Mucosa of stomach (tissue), 1 donor: ENCODE measurements around the gene KYAT1.

Experiments
- H3K27me3 ChIP-seq: one replicate; pipeline ENCODE4 v1.7.0; 2013; ENCODE audit warnings: mild to moderate bottlenecking, low read length; ENCODE audit not compliant: control insufficient read depth, insufficient read depth
- H3K36me3 ChIP-seq: one replicate; pipeline ENCODE4 v1.7.0; 2013; ENCODE audit warnings: low read length; ENCODE audit not compliant: control insufficient read depth, insufficient read depth
- H3K4me1 ChIP-seq: one replicate; pipeline ENCODE4 v1.7.0; 2013; ENCODE audit warnings: mild to moderate bottlenecking, low read length; ENCODE audit not compliant: control insufficient read depth, insufficient read depth
- H3K4me3 ChIP-seq: one replicate; pipeline ENCODE4 v1.7.0; 2013; ENCODE audit warnings: low read length
- H3K9ac ChIP-seq: one replicate; pipeline ENCODE4 v1.7.0; 2013; ENCODE audit warnings: mild to moderate bottlenecking, low read length, moderate library complexity
- H3K9me3 ChIP-seq: one replicate; pipeline ENCODE4 v1.7.0; 2013; ENCODE audit warnings: mild to moderate bottlenecking, low read length, moderate library complexity; ENCODE audit not compliant: control insufficient read depth
- donor health status: Pancreatic carcinoma.

The KYAT1 gene

DNA sequence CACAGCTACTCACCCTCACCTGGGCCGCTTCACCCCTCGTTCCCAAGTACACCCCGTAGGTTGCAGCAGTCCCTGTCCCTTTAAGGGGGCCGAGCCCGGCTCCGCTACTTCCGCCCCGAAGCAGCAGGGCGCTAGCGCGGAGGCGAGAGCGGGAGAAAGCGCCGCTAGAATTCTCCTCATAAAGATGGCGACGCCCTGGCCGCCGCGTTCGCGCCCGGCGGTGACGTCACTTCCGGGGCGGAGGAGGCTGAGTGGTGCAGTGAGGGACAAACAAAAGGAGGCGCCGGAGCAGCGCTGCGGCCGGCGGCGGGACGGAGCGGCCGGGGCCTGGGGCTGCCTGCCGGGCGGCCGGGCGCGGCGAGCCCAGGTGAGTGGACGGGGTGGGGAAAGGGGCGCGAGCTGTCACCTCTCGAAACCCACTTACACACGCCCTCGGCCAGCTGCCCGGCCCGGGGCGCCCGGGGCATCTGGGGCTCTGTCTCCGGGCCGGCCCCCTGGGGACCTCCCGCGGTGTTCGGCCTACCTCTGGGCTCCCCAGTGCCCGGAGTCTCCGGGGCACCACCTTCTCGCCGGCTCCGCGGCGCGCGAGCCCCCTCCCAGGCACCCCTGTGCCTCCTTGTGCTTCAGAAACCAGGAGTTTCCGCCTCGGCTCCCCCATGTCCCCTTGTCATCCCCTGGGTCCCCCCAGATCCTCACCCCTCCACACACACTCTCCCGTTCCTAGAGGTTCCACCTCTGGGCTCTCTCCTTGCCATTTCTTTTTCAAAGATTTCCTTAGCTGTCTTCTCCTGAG, at the start of gene KYAT1, which contains the start of gene LRRC8A:
KYAT1 (minus strand) TSS at position 67 of the 793 bp plus-strand sequence. CDS start 36,545 bp downstream, outside the sequence.
LRRC8A (plus strand) TSS at position 250 of the 793 bp plus-strand sequence. CDS start 25,032 bp downstream, outside the sequence.
- peaks cover 36% of the 10 kb centered on the region for H3K4me1 ChIP-seq
- no peaks in the 10 kb centered on the region for H3K9me3 ChIP-seq
- peak within 1 kb of the TSS; percentile 97 for H3K9ac ChIP-seq
- peak within 1 kb of the TSS; percentile 85 for H3K4me3 ChIP-seq
- H3K36me3 ChIP-seq, result peaks cover 5% of the 10 kb centered on the region
- H3K27me3 ChIP-seq, result no peaks in the 10 kb centered on the region

DNA sequence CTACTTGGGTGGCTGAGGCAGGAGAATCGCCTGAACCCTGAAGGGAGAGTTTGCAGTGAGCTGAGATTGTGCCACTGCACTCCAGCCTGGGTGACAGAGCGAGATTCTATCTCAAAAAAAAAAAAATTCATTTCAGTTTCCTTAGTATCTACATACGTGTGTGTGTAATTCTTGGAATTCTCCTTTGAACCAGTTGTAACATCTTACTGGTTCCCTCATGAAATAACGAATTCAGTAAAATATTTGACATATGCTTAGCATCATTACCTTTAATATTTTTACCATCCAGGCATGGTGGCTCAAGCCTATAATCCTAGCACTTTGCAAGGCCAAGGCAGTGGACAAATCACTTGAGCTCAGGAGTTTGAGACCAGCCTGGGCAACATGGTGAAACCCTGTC, 47.8 kb upstream of the KYAT1 start:
- Histone ChIP-seq H3K4me1 (peaks cover 7% of the 10 kb centered on the region), H3K9me3 (no peaks in the 10 kb centered on the region), H3K36me3 (no peaks in the 10 kb centered on the region), H3K4me3 (no peak overlapping the region), H3K9ac (no peak overlapping the region), H3K27me3 (no peaks in the 10 kb centered on the region)

DNA sequence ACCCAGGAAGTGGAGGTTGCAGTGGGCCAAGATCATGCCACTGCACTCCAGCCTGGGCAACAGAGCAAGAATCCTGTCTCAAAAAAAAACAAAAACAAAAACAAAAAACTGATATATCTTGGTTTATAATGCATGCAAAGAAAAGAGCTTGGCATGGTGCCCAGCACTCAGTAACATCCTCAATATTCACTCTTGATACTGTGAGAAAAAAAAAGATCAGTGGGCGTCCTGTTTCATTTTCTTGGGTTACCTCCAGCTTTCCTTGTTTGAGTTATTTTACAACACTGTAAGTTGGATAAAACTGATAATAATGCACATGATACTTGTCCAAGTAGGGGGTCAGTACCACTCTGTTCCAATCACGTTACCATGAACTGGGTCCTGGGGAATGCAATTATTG, 46.9 kb upstream of the KYAT1 start:
- Histone ChIP-seq H3K9me3 (no peaks in the 10 kb centered on the region), H3K4me1 (peaks cover 7% of the 10 kb centered on the region), H3K4me3 (no peak overlapping the region), H3K27me3 (no peaks in the 10 kb centered on the region), H3K9ac (no peak overlapping the region), H3K36me3 (no peaks in the 10 kb centered on the region)

DNA sequence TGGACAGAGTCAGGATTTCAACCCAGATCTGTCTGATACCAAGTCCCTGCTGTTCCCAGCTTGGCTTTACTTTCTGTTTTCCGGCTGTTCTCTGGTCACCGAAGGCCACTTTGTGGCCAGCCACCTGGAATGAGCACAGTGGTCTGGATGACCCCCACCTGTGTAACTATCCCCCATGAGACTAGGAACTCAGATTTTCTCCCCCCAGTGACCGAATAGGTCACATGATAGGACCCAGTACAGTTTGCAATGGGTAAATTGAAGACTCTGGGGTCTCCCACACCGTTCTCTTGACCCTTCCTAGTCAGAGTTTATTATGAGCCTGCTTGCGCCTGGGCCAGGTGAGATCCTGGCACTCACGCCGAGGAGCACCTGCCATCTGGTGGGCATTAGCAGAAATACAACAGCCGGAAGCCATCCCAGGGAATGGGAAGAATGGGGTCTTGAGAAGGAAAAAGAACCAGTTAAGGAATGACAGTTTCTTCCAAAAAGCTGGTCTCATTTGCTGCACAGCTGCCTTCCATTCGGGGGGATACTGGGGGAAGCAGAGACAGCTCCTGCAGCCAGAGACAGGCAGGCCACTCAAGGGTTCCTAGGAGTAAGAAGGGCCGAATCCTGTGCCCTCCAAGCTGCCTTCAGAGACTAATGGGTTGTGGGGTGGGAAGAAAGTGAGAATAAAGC, 46.1 kb upstream of the KYAT1 start:
- Histone ChIP-seq H3K9me3 (no peaks in the 10 kb centered on the region), H3K27me3 (no peaks in the 10 kb centered on the region), H3K9ac (no peak overlapping the region), H3K4me3 (no peak overlapping the region), H3K4me1 (peaks cover 7% of the 10 kb centered on the region), H3K36me3 (no peaks in the 10 kb centered on the region)

DNA sequence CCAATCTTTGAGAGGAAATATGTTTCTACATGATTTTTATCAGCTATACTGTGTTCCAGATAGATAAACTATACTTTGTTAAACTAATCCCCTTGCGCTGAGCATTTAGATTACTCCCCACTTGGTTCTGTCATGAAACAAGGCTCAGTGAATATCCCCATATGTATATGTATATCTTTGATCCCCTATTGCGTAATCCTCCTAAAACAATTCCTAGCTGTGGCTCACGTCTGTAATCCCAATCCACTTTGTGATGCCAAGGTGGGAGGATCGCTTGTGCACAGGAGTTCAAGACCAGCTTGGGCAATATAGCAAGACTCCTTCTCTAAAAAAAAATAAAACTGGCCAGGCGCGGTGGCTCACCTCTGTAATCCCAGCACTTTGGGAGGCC, 41.7 kb upstream of the KYAT1 start:
- Histone ChIP-seq H3K36me3 (no peaks in the 10 kb centered on the region), H3K9ac (no peak overlapping the region), H3K27me3 (no peaks in the 10 kb centered on the region), H3K4me1 (peaks cover 29% of the 10 kb centered on the region), H3K9me3 (no peaks in the 10 kb centered on the region), H3K4me3 (no peak overlapping the region)

DNA sequence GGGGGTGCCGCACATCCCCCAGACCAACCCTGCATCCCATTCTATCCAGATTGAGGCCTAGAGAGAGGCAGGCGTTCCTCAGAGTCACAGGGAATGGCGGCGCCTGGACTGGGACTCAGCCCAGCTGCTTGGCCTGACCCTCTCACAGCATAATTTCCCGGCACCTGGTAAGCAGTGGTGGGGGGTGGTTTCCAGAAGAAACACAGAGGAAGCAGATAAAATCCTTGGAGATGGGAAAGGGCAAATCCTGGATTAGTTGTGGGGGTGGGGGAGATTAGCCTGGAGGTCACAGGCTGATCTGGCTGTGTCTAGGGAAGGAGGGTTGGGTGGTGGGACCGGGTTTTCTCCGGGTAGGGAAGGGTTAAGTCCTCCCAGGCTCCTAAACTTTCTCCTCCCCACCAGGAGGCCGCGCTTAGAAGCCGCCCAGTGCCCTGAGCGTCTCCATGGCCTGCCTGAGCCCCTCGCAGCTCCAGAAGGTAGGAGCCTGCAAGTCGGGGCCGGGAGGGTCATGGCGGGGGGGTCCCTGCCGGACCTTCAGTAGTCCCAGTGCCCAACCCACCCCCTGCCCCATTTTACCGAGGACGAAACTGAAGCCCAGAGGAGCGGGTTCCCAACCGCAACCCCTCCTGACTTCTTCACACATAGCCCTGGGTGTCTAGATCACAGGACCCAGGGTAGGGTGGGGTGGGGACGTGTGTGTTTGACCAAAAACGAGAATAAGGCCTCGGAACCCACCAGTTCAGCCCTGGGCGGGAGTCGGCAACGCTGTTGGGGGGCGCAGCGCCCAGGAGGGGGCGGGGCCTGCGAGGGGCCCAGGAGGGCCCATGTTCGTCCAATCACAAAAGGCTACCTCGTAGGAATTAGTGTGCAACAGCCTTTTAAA, 40.4 kb upstream of the KYAT1 start:
- Histone ChIP-seq H3K4me3 (peak overlapping the region; percentile 14), H3K9me3 (no peaks in the 10 kb centered on the region), H3K9ac (peak overlapping the region; percentile 49), H3K4me1 (peaks cover 29% of the 10 kb centered on the region), H3K36me3 (no peaks in the 10 kb centered on the region), H3K27me3 (no peaks in the 10 kb centered on the region)

DNA sequence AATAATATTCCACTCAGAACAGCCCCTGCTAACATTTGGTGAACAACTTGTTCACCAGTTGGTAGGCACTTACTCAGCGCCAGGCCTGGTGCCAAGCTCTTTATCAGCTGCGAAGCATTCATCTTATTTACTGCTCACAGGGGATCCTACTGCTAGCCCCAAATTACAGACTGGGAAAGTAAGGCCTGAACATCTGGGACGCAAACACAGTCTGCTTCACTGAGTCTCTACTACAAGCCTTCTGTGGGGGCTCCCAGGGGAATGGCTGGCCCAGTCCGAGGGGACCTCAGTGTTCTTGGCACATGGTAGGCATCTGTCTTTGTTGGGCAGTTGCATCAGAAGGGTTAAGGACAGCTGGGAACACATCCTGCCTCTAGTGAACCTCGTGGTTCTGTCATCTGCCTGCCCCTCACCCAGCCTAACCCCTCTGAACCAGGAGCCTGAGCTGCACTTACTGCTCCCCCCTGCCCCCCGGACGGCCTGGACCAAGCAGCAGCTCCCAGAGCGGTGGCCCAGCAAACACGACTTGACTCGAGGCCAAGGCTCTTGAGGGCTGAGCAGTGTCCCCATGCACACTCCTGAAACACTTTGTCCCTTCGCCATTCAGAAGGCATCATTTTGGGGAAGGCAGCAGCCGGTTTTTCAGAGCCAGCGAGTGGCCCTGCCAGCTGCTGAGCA, 38.8 kb upstream of the KYAT1 start, which contains the start of gene PHYHD1:
PHYHD1 (plus strand) TSS at position 602 of the 678 bp plus-strand sequence. CDS start 1,342 bp downstream, outside the sequence.
- H3K27me3 ChIP-seq, result no peaks in the 10 kb centered on the region
- H3K9me3 ChIP-seq, result no peaks in the 10 kb centered on the region
- peak within 1 kb of the TSS; percentile 49 for H3K9ac ChIP-seq
- peaks cover 40% of the 10 kb centered on the region for H3K4me1 ChIP-seq
- H3K36me3 ChIP-seq, result no peaks in the 10 kb centered on the region
- peak within 1 kb of the TSS; percentile 14 for H3K4me3 ChIP-seq

DNA sequence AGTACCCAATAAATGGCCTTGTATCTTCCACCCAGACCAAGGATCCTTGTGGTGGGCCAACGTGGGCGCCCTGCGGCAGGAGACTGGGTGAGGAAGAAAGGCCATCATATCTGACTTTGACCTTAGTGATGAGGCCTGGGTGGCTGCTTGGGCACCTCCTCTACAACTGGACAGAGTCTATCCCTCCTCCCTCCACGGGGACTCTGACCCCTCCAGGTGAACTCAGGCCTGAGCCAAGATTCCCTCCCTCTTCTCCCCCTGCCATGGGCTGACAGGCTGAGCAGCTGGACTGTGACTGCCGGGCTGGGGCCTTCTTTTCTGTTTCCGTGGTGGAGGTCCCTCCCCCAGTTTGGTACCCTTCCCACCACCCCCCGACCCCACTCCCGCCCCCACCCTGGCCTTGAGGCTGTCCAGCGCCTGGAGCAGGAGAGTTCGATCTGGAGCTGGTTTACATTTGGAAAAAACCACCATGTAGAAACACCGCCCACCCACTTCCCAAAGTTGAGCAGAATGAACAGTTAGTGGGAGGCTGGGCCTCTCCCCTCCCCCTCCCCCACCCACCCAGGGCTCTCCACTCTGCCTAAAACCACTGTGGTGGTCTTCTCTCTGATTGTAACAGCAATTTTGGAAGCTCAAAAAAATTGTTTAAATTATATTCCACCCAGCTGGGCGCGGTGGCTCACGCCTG, 37.8 kb upstream of the KYAT1 start:
- no peak overlapping the region for H3K4me3 ChIP-seq
- H3K27me3 ChIP-seq, result no peaks in the 10 kb centered on the region
- H3K36me3 ChIP-seq, result no peaks in the 10 kb centered on the region
- no peak overlapping the region for H3K9ac ChIP-seq
- peaks cover 40% of the 10 kb centered on the region for H3K4me1 ChIP-seq
- H3K9me3 ChIP-seq, result no peaks in the 10 kb centered on the region

DNA sequence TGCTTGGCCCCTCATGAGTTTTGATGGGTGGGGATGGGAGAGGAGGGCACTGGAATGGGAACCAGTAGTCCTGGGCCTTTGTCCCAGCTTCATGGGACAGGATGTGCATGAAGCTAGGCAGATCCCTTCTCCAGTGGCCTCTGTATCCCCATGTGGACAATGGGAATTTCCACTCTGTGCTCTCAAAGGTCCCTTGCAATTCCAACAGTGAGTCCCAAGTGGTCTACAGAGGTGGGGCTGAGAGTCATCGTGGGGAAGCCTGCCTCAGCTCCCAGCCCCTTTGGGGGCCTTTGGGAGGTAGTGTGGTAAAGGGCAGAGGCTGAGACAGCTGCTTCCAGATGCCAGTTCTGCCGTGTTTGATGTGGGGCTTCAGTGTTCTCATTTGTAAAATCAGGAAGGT, 37.2 kb upstream of the KYAT1 start:
- Histone ChIP-seq H3K9ac (no peak overlapping the region), H3K36me3 (no peaks in the 10 kb centered on the region), H3K9me3 (no peaks in the 10 kb centered on the region), H3K4me3 (no peak overlapping the region), H3K27me3 (no peaks in the 10 kb centered on the region), H3K4me1 (peaks cover 40% of the 10 kb centered on the region)

DNA sequence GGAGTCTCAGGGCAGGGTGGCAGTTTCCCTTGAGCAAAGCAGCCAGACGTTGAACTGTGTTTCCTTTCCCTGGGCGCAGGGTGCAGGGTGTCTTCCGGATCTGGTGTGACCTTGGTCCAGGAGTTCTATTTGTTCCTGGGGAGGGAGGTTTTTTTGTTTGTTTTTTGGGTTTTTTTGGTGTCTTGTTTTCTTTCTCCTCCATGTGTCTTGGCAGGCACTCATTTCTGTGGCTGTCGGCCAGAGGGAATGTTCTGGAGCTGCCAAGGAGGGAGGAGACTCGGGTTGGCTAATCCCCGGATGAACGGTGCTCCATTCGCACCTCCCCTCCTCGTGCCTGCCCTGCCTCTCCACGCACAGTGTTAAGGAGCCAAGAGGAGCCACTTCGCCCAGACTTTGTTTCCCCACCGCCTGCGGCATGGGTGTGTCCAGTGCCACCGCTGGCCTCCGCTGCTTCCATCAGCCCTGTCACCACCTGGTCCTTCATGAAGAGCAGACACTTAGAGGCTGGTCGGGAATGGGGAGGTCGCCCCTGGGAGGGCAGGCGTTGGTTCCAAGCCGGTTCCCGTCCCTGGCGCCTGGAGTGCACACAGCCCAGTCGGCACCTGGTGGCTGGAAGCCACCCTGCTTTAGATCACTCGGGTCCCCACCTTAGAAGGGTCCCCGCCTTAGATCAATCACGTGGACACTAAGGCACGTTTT, 35.5 kb upstream of the KYAT1 start:
- peaks cover 52% of the 10 kb centered on the region for H3K4me1 ChIP-seq
- H3K9ac ChIP-seq, result no peak overlapping the region
- no peak overlapping the region for H3K4me3 ChIP-seq
- no peaks in the 10 kb centered on the region for H3K36me3 ChIP-seq
- H3K27me3 ChIP-seq, result no peaks in the 10 kb centered on the region
- no peaks in the 10 kb centered on the region for H3K9me3 ChIP-seq
